GM18873 (cell line): ENCODE results near the gene NCOA1.
A peak's percentile ranks its signal among the peaks of the same experiment; 100 is the strongest.
"Not testable (repeated sequence)": the region's sequence is repeated elsewhere in the genome, so short reads cannot be mapped to it uniquely, and the experiment has no call there.

Experiments used
- ATAC-seq: cut with Tn5 transposase; IDR thresholded peaks from one replicate; pipeline ENCODE4 v1.9.1; 2021; ENCODE audit warnings: mild to moderate bottlenecking, moderate library complexity, moderate number of reproducible peaks; ENCODE audit not compliant: unreplicated experiment, low FRiP score

NCOA1 gene

GRCh38 chr2:24473626-24474025 lies 17.4 kb upstream of the NCOA1 start:
- no peak for ATAC-seq

GRCh38 chr2:24474053-24474452 lies 17.0 kb upstream of the NCOA1 start:
- no peak for ATAC-seq

- no peak for ATAC-seq
These were observed 13.8 kb upstream of the NCOA1 start for GRCh38 chr2:24477229-24477628.

GRCh38 chr2:24478243-24478642 lies 12.8 kb upstream of the NCOA1 start:
- ATAC-seq = no peak

DNA sequence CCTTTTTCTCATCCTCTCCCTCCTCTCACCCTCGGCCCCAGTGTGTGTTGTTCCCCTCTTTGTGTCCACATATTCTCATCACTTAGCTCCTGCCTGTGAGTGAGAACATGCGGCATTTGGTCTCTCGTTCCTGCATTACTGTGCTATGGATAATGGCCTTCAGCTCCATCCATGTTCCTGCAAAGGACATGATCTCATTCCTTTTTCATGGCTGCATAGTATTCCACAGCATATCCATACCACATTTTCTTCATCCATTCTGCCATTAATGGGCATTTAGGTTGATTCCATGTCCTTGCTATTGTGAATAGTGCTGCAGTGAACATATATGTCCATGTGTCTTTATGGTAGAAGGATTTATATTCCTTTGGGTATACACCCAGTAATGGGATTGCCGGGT lies 10.8 kb upstream of the NCOA1 start:
- ATAC-seq = no peak

DNA sequence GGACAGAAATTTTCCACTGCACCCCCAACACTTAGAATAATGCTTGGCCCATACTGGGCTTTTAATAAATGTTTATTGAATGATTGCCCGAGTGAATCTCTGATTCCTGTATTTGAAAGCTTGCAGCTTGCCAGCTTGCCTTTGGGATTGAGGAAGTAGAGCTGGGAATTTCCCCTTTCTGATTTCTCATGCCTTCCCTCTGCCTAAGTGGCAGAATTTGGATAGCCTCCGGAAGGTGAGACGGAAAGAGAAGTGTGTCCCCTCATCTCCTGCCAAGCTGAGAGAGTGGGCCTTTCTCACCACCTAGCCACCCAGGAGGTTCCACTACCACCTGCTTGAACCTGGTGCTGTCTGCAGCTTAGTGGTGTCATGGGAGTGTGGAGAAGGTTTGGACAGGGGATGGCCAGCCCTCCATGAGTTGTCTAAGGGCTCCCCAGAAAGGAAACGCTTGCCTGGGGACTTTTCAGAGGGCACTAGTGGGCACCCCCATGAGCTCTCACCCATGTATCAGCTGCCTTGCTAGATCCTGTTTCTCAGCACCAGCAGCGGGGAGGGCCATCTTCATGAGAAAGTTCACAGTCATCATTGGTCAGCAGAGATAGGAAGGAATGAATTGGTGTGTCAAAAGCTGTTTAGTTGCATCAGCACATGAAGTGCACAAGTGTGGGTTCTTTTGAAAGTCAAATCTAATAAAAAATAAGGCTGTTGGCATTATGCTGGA lies 8.6 kb upstream of the NCOA1 start:
- no peak for ATAC-seq

GRCh38 chr2:24482972-24483300 lies 8.1 kb upstream of the NCOA1 start:
- no peak for ATAC-seq

GRCh38 chr2:24484677-24485076 lies 6.4 kb upstream of the NCOA1 start:
- ATAC-seq = not testable (repeated sequence)

DNA sequence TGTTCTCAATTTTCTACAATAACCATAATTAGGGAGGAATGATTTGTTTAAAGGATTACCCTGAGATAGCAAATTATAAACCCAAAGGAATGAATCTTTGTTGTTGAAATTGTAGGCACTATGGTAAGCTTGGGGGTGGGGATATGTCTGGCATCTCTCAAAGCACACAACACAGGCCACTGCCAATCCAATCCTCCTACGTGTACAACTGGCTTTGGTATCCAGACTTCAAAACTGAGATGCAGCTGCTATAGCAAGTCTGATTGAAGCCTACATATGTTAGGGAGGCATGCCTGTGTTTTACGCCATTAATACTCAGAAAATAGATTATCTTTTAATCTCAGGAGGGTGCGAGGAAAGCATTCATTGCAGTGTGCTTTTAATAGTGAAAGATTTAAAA lies 5.9 kb upstream of the NCOA1 start:
- ATAC-seq = no peak

GRCh38 chr2:24486636-24487205 lies 4.3 kb upstream of the NCOA1 start:
- ATAC-seq = no peak

- no peak for ATAC-seq
These were observed 1.4 kb upstream of the NCOA1 start for GRCh38 chr2:24489465-24490180.

DNA sequence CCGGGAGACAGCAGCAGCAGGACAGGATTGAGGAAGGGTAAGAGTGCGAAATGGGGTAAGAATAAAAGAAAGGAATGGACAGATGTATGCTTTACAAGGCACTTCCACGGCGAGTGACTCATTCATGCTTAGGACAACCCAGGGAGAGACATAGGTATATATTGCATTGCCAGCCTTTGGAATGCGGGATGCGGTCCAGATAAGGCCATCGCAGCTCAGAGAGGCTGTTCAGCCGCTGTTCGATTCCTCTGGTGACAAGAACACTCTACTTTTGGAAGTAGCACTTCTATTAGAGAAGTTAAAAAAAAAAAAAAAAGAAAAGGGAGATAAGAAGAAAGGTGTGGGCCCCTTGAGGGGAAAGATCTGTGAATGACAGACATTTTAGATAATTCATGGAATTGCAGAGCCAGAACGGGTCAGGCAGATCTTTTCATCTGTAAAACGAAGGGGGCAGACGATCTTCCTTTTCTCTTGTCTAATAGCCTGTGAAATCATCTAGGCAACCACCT lies 819 bp upstream of the NCOA1 start:
- no peak for ATAC-seq

DNA sequence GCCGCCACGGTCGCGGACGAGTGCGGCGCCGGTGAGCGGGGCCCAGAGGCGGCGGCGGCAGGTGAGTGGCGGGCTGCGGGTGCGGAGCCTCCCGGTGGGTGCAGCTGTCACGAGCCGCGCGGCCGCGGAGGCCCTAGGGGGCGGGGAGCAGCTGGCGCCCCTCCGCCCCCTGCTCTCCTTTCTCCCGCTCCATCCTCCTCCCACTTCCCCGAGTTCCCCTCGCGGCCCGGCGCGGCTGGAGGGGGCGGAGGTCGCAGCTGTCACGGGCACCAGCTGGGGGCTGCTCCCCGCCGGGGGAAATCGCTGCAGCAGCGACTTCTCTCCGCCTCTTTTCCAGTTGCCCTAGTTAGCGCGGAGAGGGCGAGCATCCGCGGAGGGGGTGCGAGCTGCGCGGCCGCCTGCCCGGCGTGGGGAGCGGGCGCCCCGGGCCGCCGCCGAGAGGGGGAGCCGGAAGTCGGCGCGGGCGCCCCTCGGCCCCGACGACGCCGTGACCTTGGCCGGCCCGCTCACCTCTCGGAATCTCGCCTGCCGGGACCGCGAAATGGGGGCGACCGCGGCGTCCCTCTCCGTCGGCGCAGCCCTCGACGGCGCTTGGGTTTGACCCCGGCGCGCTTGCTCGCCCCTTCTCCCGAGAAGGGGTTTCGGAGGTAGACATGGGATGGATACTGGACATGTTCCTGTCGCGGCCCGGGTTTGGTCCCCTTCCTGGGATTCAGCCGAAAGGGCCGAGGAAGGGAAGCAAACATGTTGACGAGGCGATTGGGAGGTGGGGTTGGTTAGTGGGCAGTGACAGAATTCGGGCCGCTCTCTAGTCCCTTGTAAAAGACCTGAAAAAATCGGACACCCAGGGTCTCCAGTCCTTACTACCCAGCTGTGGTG lies 727 bp downstream of the NCOA1 start:
- peak; percentile 33 for ATAC-seq

DNA sequence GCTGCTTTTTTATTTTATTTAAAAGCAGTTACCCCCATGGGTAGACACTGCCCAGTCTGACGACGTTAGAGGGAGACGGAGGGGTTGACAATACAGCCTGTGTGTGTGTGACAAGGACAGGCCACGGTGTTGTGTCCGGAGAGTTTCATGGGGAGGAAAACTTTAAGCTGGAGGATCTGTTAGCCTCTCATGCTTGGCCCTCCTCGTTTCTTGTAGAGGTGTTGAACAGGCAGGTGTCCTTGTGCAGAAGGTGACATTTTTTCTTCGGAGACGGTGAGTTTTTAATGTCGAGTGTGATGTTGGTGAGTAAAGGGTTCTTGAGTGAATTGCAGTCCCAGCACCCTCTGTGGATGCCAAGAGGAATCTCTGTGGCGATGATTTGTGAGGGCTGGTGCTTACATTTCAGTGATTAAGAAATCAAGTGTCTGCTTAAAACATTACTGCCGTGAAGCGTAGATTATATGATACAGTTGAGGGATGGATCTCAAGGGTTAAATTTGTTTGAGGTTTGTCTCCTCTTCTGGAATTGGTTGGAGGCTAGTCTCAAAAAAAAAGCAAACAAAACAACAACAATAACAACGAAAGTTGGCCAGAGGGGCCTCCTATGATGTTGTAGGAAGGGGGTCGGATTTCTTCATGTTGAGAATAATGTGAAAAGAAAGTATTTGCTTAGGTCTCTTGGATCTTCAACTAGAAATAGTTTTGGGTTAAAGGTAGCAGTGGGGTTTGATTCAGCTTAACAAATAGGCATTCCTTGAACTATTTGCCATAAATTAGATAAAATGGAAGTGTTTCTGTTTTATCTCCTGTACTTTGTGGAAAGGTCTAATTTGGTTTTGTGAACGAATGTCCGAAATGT lies 1.6 kb downstream of the NCOA1 start:
- no peak for ATAC-seq

GRCh38 chr2:24493713-24494112 lies 2.7 kb downstream of the NCOA1 start:
- ATAC-seq = no peak

DNA sequence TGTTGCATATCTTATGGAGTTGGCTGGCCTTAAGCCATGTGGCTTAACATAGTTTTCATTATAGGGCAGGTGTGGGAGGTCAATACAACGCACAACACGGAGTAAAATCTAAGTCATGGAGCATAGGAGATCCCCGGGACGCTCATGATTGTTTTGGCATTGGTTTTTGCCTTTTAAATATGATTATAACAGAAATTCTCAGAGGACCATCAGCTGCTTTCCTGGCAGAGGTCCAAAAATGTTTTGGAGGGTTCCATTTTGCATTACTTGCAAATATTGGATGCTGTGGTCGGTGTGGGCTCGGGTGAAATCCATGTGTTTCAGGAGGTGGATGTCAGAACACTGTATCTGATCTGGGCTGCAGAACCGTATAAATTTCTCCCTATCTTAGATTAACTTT lies 3.4 kb downstream of the NCOA1 start:
- ATAC-seq = no peak

DNA sequence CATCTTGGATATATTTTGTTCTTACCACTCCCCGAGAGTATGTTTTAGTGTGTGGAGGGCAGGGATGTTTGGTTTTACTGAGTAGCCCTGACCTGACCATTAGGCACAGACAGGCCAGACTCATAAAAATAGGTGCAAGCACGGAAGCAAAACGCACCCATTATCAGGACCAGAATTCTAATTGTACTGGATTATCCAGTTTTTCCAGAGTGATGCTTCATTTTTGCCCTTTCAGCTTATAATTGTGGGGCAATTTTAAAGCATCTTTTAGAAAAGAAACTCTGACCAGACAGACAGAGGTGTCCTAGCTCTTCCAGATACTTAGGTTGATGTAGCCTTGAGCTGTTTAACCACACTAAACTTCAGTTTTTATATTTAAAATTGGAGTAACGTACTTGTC lies 4.4 kb downstream of the NCOA1 start:
- no peak for ATAC-seq

DNA sequence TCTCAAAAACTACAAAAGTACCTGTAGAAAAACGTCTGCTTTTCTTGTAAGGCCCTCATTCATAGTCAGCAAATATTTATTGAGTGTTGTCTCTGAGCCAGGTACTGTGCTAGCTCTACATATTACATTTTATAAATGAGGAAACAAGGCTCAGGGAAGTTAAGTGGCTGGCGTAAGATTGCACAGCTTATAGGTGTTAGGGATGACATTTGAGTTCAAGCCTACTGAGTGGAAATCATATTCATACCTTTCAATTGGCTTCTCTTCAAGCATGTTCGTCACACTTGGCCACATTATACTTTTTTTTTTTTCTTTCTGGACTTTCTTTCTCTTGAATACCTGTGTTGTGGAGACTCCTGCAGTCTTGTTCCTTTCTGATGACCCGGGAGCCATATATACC lies 5.9 kb downstream of the NCOA1 start:
- no peak for ATAC-seq

GRCh38 chr2:24497685-24498084 lies 6.6 kb downstream of the NCOA1 start:
- ATAC-seq = no peak

GRCh38 chr2:24498121-24498520 lies 7.1 kb downstream of the NCOA1 start:
- ATAC-seq = no peak
